Thyroid gland (tissue), 4 donors: ENCODE measurements around the gene SUB1. TPM values are rescaled to one million over a fixed set of nuclear protein-coding genes. Genes with fewer than 3 reads are reported as not detected.
A peak's percentile ranks its signal among the peaks of the same experiment; 100 is the strongest.
"Not testable (repeated sequence)": the region's sequence is repeated elsewhere in the genome, so short reads cannot be mapped to it uniquely, and the experiment has no call there.

ENCODE experiments used
- DNase-seq, 2 donors: peaks; one replicate each; pipeline ENCODE4 v3.0.0-alpha.2; 2019
- H3K27ac ChIP-seq, 3 donors: fragments of 200-600 bp; sonication (generic); 1 replicate in 2 of 3; 2 replicates in 1 of 3; pipeline ENCODE4 v1.5.1; 2016 to 2019; ENCODE audit warnings: mild to moderate bottlenecking in 1 of 3, moderate library complexity in 1 of 3
- H3K27me3 ChIP-seq: fragments of 200-600 bp; sonication (generic); one replicate; pipeline ENCODE4 v1.5.1; 2019
- H3K36me3 ChIP-seq, 2 donors: fragments of 200-600 bp; sonication (generic); one replicate each; pipeline ENCODE4 v1.5.1; 2016 to 2019
- H3K4me1 ChIP-seq, 2 donors: fragments of 200-600 bp; sonication (generic); one replicate each; pipeline ENCODE4 v1.5.1; 2017 to 2019
- H3K4me3 ChIP-seq, 3 donors: fragments of 200-600 bp; sonication (generic); replicated peaks in 1 of 3; 1 replicate in 2 of 3; 2 replicates in 1 of 3; pipeline ENCODE4 v1.5.1; 2016; ENCODE audit warnings: mild to moderate bottlenecking in 1 of 3
- H3K9me3 ChIP-seq: fragments of 200-600 bp; sonication (generic); one replicate; pipeline ENCODE4 v1.5.1; 2017
- POLR2A ChIP-seq, 2 donors: fragments of 450-650 bp; IDR thresholded peaks; one replicate each; pipeline ENCODE4 v1.6.1; 2017; ENCODE audit warnings: antibody characterized with exemption in 2 of 2, mild to moderate bottlenecking in 2 of 2, moderate library complexity in 1 of 2
- WGBS, 2 donors: methylation state at CpG; one replicate each; pipeline ENCODE4 v1.1.5; 2017; 5-methylcytosine and 5-hydroxymethylcytosine counted together
- intact Hi-C: fragments of 100-400 bp; cut with DNase I; formaldehyde crosslinking; loops from one replicate; pipeline ENCODE4 v1.15.1; 2023
- total RNA-seq, 4 donors: library from RNA; depleted of rRNA; stranded (reverse); fragments of >200 nt; gene quantifications; one replicate each; pipeline ENCODE4 v1.2.3, GENCODE V29; 2016
- TF ChIP-seq, protein P1 (sequence below), 6 experiments: fragments of 200-600 bp in 3 of 6; fragments of 450-650 bp in 3 of 6; sonication (generic) in 3 of 6; IDR thresholded peaks; one replicate each; pipeline ENCODE4 v1.5.1; 2016 to 2019; ENCODE audit warnings: antibody characterized with exemption in 6 of 6, mild to moderate bottlenecking in 2 of 6, inconsistent platforms in 1 of 6, moderate library complexity in 1 of 6

Gene SUB1
- total RNA-seq, 4 donors from 2014 or later, result 62.7 to 217 (median 113) TPM

DNA sequence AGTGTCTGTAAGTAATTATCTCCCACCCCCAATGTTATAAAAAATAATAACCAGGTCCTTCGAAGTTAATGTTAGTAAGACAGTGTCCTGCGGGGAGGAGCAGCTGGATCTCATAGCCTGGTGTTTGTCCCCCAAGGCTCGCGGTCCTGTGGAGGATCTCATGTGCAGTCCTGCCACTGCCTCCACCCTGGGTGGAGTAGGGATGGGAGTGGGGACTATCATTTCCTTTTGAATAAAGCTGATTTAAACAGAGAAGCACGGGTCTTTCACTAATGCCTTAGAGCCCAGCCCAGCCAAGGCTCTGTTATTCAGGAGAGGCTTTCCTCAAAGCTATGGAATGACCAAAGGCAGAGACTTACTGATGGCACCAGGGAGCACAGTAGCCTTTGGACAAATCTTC is 40.2 kb downstream of the SUB1 start:
- TF ChIP-seq, protein P1, sequence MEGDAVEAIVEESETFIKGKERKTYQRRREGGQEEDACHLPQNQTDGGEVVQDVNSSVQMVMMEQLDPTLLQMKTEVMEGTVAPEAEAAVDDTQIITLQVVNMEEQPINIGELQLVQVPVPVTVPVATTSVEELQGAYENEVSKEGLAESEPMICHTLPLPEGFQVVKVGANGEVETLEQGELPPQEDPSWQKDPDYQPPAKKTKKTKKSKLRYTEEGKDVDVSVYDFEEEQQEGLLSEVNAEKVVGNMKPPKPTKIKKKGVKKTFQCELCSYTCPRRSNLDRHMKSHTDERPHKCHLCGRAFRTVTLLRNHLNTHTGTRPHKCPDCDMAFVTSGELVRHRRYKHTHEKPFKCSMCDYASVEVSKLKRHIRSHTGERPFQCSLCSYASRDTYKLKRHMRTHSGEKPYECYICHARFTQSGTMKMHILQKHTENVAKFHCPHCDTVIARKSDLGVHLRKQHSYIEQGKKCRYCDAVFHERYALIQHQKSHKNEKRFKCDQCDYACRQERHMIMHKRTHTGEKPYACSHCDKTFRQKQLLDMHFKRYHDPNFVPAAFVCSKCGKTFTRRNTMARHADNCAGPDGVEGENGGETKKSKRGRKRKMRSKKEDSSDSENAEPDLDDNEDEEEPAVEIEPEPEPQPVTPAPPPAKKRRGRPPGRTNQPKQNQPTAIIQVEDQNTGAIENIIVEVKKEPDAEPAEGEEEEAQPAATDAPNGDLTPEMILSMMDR (IDR thresholded peaks at IDR 0.05), result no peak
- no peak for TF ChIP-seq POLR2A (IDR thresholded peaks at IDR 0.05)

DNA sequence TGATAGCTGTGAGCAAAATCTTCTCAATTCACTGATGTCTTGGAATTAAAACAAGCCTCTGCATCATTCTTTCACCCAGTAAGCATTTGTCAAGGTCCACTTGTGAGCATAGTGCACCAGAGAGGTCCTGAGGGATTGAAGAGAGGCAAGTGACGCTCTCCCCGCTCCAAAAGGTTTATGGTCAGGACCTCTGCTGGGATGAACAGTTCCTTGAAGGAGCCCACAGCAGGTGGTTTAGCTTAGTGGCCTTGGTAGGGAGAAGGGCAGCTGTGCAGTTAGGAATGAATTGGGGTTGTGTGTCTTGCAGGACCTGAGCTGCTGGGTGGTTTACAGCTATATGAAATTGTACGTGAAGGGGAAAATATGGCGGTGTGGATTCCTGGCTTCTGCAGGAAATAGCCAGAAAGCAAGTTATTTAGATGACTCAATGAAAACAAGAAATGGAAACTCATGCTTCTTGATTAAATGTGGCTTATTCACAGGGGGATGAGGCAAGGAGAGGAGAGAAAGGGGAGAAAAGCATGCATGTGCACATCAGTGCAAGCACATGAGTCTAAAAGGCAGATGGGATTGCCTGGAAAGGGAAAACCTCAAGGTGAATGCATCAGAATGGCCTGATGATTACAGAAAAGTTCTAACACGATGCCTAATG is 42.0 kb downstream of the SUB1 start:
- H3K4me3 ChIP-seq, result no peak overlapping the region
- DNase-seq, result no peak
- no peaks in the 10 kb centered on the region for H3K27me3 ChIP-seq
- H3K9me3 ChIP-seq, result no peaks in the 10 kb centered on the region
- H3K27ac ChIP-seq, result peak overlapping the region in 1 of 3 donors; percentile 48
- H3K36me3 ChIP-seq, result no peaks in the 10 kb centered on the region
- 91 to 92% methylated on average over 4 to 5 of the region's 5 CpGs for WGBS, 2 donors
- TF ChIP-seq, protein P1 (IDR thresholded peaks at IDR 0.05), result no peak
- TF ChIP-seq POLR2A (IDR thresholded peaks at IDR 0.05), result no peak
- intact Hi-C loops, result no loop called here
- peaks cover 0 to 16% of the 10 kb centered on the region in 2 donors for H3K4me1 ChIP-seq

More for the DNA sequence above, 40.2 kb downstream of the SUB1 start:
- Histone ChIP-seq H3K4me3 (no peak overlapping the region), H3K4me1 (peaks cover 0 to 16% of the 10 kb centered on the region in 2 donors), H3K27ac (no peak overlapping the region), H3K36me3 (no peaks in the 10 kb centered on the region), H3K27me3 (no peaks in the 10 kb centered on the region), H3K9me3 (no peaks in the 10 kb centered on the region)
- intact Hi-C loops, result no loop called here
- WGBS, 2 donors, result 81 to 84% methylated on average over 5 of the region's 5 CpGs
- no peak for DNase-seq

DNA sequence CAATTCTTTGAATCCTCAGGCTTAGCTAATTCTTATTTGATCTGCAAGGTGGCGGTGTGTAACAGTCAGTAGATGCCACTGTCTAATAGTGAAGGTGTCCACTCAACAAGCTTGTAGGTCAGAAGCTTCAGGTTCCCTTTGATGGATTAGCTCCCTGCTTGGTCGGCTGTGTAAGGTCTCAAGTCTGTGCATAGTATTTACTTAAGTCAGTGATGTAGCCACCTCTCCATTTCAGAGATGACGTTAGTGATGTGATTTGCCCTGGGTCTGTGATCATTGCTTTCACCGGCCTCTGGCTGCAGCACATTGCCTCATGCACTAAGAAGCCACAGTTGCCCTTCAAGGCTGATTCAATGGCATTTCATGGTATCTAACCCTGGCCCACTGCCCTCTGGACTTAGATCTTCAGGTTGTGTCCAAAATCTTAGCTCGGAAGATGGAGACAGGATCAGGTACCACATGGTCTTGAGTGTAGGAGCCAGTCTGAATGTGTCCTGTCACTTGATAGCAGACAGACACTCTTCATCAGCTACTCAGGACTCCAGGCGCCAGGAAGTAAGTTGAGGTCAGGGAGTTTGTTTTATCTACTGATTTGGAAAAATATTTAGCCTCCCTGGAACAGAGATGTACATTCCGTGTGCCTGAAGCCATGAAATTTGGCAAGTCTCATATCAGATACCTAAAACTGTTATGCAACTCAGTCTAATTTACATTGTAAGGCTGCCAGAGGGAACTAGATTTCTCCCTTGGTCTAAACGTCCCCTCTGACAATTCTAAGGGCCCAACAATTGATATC is 42.9 kb downstream of the SUB1 start:
- Histone ChIP-seq H3K36me3 (no peaks in the 10 kb centered on the region), H3K4me1 (peaks cover 0 to 16% of the 10 kb centered on the region in 2 donors), H3K9me3 (no peaks in the 10 kb centered on the region), H3K27ac (peak overlapping the region in 1 of 3 donors; percentile 48), H3K4me3 (no peak overlapping the region), H3K27me3 (no peaks in the 10 kb centered on the region)
- 58 to 64% methylated on average over 8 of the region's 8 CpGs for WGBS, 2 donors
- intact Hi-C loops, result no loop called here
- TF ChIP-seq, protein P1 (IDR thresholded peaks at IDR 0.05), result no peak
- no peak for TF ChIP-seq POLR2A (IDR thresholded peaks at IDR 0.05)
- peak; percentile 5 to 22 for DNase-seq

DNA sequence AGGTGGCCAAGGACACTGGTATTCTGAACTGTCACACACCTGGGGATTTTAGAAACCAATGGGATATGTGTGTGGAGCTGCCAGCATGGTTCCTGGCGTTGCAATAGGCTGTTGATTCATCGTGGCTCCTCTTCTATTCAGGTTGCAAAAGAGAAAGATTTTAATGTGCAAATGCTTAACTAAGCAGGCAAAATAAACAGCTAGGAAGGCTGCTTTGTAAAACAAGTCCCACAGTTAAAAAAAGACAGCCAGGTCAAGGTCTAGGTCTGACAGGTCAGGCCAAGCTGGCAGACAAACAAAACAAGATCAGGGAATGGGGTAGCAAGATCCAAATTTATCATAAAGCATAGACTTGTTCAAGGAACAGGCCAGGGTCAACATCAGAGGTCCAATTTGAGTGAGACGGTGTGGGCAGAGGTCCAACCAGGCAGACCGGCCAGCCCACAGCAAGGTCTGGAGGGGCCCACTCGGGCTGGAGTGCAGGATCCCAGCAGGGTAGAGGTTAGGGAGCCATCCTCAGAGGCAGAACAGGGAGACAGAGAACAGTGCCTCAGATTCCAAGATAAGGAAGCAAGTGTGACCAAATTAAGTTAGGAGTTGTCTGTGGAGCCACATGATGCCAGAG is 45.6 kb downstream of the SUB1 start:
- Histone ChIP-seq H3K9me3 (no peaks in the 10 kb centered on the region), H3K27me3 (no peaks in the 10 kb centered on the region), H3K36me3 (no peaks in the 10 kb centered on the region), H3K4me1 (peaks cover 0 to 13% of the 10 kb centered on the region in 2 donors), H3K4me3 (no peak overlapping the region), H3K27ac (no peak overlapping the region)
- no peak for TF ChIP-seq POLR2A (IDR thresholded peaks at IDR 0.05)
- TF ChIP-seq, protein P1 (IDR thresholded peaks at IDR 0.05), result no peak
- WGBS, 2 donors, result 65 to 73% methylated on average over 5 of the region's 5 CpGs
- intact Hi-C loops, result no loop called here
- DNase-seq, result no peak

DNA sequence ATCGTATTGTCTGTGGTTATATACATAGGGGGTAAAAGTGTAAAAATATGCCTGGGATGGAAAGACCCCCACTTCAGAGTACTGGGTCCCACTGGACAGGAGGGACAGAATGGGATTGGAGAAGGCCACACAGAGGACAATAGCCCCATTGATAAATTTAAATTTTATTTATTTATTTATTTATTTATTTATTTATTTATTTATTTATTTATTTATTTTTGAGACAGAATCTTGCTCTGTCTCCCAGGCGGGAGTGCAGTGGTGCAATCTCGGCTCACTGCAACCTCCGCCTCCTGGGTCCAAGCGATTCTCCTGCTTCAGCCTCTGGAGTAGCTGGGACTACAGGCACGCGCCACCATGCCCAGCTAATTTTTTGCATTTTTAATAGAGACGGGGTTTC is 47.7 kb downstream of the SUB1 start:
- intact Hi-C loops, H3K4me1 ChIP-seq: not testable (repeated sequence)

More for the DNA sequence above, 47.7 kb downstream of the SUB1 start:
- WGBS, 2 donors, result 96 to 99% methylated on average over 8 of the region's 8 CpGs
- H3K36me3 ChIP-seq, H3K27ac ChIP-seq, DNase-seq, H3K27me3 ChIP-seq, H3K9me3 ChIP-seq, H3K4me3 ChIP-seq: not testable (repeated sequence)
